ENCODE results near the gene MMRN1.

Gene MMRN1

DNA sequence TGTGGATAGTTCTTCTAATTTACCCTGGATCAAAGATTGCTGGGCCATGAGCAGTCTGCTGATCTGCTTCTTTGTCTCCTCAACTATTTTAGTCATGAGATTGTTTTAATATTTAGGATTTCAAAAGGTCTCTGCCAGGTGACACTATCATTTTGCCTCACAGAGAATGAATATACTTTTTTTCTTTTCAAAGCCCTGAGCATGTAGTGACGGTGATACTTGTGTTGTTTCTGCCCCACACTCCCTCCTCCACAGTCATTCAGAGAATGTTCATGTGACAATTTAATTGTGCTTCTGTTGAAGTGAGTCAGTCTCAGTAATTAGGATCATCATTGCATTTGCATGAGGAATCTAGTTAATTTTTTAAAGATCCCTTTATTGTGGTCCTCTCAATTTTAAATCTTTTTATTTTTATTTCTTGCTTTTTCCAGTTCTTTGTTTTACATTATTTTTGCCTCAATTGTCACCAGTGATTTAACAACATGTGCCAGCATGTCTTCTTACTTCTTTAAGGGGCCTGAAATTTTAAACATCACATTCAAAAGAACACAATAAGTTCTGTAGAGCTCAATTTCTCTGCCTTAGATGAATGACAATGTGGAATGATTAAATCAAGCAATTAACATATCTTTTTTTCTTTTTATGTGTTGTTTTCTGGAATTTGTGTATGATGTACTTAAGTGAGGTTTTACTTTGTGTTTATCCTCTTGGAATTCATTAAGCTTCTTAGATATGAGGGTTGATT lies 12.3 kb downstream of the MMRN1 start:
- no peak for DNase-seq (ENCODE audit: low read depth in 2 of 2, low spot score in 1 of 2)

DNA sequence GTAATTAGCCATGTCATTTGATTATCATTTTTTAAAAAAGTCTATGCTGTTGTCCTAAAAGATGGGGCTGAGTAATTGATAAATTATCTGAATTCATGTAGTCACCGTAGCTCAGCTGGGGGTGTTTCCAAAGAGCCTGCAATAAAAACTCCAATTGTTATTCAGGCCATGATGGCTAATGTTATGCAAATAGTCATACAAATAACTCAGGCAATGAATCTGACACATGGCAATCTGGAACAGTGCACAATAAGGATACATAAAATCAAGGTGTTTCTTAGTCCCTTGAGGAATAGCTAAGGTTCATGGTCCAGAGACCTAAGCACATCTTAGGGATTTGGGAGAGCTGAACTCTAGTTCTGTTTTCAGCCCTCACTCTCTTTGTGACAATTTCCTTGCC lies 15.2 kb downstream of the MMRN1 start:
- DNase-seq (ENCODE audit: low read depth in 2 of 2, low spot score in 1 of 2), result no peak

DNA sequence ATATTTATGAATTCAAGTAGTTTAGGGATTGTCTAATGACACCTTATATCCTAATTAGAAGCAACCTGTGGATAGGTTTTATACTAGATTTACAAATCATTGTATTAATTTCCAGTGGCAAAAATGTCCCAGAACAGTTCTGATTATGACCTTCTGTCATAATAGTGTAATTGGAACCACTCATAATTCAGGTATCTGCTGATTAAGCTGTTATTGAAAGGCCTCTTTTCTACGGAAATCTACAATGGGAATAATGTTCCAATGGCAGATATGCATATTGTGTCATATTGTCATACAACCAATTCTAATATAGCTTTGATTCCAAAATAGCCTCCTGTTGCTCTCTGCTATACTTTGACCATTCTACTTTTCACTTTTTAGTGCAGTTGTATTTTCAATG lies 19.0 kb downstream of the MMRN1 start:
- no peak for DNase-seq (ENCODE audit: low read depth in 2 of 2, low spot score in 1 of 2)

DNA sequence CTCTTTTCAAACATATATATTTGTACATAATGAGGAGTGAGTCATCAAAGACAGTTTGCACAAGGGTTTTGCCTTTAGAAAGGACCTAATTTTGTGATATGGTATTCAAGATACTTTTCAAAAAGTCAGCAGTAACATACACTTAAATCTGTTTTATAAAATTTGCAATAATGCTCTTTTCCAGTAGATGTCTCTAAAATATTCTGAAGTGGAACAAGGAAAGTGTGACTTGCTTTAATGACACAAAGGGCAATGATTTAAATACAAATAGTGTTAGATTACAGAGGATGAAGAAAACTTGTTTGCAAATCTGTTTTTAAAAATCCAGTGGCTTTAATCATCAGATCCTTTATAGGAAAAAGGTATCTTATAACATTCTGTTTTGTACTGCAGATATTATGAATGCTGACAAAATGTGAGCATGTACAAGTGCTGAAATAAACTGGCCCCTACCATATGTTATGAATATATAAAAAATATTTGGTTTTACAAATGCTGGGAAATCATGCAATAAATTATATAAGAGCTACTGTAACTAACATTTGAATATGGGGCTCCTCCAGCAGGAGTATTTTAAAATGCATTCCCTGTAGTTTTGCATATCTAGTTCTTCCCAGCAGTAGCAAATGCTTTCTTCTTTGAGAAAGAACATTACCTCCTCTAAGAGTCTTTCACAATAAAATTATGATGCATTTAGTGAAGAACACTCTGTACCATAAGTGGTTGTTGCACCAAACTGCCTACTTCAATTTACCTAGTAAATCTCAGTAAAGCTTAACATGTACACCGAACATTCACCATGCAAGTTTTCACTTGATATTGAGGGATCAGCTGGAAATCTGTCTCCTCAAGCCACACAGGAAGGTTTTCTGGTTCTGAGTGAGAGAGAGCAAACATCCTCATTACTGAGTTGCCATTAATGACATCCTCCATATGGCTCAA lies 20.2 kb downstream of the MMRN1 start:
- no peak for DNase-seq (ENCODE audit: low read depth in 2 of 2, low spot score in 1 of 2)

DNA sequence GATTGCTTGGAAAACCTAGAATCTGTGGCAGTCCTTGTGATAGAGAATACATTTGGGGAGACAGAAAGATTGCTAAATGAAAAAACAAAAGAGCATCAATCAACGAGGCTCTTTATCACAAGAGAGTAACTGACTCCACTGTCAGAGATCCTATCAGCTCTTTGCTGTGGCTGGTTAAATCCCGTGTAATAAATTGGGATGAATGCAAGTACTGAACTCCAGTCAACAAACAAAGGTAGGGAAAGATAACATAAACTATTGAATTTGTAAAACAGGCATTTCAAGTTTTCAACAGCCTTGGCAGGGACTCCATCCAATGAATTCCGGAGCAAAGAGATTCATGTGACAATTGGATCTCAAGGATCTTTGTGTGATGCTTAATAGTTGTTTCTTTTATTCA lies 21.3 kb downstream of the MMRN1 start:
- DNase-seq (ENCODE audit: low read depth in 2 of 2, low spot score in 1 of 2), result no peak

DNA sequence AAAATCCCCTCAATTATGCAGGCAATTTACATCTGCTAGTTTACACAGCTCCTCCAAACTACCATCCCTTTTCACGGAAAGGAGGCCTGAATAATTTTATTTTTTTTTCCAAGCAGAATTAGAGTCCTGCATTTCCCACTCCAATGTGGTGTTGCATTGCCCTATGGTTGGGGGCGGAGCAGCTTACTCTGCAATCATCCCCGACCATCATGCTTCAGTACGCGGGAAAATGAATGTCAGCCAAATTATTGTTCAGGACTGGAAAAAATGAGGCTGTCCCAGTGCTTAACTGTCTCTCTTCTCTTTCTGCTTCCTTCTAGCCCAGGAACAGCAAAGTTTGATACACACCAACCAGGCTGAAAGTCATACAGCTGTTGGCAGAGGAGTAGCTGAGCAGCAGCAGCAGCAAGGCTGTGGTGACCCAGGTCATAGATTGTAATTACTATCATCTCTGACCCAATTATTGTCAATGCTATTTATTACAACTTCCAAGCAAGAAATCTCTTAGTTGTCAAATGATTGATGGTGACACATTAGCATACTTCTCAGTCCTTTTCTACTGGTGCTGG lies 28.3 kb downstream of the MMRN1 start:
- DNase-seq (ENCODE audit: low read depth in 2 of 2, low spot score in 1 of 2), result no peak

DNA sequence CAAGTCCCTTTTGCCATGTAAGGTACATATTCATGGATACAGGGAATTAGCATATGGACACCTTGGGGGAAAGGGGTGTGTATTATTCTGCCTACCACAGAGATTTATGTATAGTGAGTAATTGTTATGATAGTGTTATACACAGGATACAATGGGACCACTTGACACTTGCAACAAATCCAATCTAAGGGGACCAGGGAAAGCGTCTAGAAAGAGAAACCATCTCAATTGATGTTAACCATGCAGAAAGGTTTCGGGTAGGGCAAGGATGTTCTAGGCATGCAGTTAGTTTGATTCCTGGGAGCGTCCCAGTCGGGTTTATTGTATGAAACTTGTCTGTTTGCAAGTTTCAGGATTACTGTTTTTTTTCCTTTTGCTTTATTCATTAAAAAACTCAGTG lies 34.2 kb downstream of the MMRN1 start:
- DNase-seq (ENCODE audit: low read depth in 2 of 2, low spot score in 1 of 2), result no peak

DNA sequence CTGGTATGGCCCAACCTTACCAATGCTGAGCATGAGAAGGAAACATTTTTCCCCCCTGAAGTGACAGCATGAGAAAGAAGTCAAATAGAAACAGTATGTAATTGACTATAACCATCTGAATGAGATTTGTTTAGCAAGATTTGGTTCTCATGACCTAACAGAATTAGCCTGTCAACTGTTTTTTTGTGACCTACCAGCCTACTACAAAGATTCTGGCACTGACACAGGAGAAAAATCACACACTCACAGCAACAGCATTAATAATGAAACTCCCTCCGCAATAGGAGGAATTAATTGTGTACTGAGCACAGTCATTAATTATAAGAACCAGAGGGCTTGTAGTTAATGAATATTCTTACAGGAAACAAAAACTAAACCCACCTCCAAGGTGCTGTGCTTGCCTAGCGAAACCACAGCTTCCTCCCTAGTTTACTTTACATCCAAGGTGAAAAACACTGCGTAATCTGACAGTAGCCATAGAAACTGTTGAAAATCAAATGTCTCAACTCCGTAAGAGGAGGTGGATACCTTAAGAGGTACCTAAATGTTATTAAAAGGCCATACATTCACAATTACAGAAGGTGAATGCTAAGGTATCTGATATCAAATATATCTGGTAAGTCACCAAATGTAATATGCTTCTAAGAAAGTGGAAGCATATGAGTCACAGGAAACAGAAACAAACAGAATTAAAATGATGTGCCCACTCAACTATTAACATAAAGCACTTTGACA lies 34.9 kb downstream of the MMRN1 start:
- DNase-seq (ENCODE audit: low read depth in 2 of 2, low spot score in 1 of 2), result no peak

DNA sequence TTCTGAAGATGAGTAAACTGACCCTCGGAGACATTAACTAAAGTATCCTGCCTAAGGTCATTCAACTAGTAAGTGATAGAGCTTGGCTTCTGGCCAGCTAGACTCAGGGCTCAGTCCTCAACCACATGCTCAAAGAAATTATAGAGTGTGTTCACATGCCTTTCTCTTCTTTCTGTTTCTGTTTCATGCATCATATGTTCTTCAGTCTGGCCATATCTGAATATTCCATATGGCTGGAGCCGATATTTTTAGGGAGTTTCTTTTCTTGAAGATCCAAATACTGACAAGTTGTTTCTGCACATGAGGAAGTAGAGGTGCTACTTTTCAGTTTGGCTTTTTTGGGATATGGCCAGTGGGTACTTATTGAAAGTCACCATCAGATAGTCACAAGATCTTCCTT lies 44.9 kb downstream of the MMRN1 start:
- DNase-seq (ENCODE audit: low read depth in 2 of 2, low spot score in 1 of 2), result no peak

DNA sequence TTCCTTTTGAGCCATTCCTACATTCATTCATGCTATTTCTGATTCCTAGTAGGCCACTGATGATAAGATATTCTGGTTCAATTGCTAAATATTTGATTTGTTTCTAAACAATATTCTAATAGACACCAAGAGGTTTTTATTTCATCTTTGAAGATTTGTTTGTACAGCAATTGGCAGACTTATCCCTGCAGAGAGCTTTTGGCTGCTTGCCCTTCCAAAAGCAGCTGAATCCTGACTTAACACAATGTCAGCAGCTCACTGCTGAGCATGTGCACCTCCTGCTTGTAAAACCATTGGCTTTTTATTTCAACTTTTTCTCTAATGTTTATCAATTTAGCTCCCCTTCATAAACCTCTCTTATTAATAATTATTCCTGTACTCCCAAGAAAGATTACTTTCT lies 45.3 kb downstream of the MMRN1 start:
- DNase-seq (ENCODE audit: low read depth in 2 of 2, low spot score in 1 of 2), result no peak

DNA sequence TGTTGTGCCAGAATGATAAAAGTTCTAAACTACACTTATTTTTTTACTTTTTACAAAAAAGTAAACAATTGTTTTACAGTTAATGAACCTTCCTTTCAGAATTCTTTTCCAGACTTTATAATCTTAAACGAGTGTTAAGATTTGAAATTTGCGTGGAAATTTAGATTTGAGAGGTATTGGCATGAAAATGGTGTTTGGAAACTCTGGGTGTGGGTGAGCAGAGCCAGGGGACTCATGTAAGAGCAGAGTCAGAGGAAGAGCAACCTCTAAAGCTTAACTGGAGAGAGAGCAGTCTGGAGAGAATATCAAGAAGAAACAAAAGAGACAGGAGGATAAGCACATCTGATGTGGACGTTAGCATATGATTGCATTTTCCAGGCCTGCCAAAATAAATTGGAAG lies 48.2 kb downstream of the MMRN1 start:
- DNase-seq (ENCODE audit: low read depth in 2 of 2, low spot score in 1 of 2), result no peak

DNA sequence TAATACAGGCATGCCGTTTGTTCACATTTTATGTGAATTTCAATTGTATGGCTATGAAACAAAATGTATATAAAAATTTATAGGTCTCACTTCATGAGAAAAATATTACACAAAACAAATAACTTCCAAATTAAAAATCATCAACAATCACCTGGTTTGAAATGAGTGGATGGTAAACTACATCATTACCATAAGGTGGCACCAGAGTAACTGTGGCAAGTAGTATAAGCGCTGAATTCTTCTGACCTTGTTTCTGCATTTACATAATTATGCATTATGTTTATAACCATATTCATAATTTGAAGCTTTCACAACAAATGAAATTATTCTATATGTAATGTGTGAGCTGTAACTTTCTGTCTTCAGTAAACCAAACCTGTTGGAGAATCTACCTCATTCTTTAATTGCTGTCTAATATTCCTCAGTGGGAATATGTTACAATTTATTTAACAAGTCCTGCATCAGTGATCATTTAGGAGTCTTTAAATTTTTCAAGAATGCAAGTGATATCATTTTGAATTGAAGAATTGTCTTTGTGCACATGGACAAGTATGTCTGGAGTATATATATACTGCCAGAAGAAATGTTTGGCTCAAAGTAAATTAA lies 55.2 kb downstream of the MMRN1 start:
- no peak for DNase-seq (ENCODE audit: low read depth in 2 of 2, low spot score in 1 of 2)

DNA sequence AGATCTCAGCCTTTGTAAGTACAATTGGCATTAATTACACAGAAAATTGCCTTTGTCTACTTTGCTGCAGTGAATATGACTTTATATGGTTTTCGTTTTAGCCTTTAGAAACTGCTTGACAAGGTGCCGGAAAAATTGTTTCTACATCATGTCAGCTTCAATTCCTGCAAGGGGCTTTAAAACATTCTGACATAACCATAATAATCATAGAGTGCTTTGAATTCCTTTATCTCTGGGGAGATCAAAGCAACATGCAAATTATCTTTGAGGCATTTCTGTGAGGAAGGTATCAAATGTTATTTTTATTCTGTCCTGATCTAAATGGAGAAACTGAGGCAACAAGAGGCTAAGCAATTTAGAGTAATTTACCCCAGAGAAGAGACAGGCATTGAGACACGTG lies 57.8 kb downstream of the MMRN1 start:
- no peak for DNase-seq (ENCODE audit: low read depth in 2 of 2, low spot score in 1 of 2)

DNA sequence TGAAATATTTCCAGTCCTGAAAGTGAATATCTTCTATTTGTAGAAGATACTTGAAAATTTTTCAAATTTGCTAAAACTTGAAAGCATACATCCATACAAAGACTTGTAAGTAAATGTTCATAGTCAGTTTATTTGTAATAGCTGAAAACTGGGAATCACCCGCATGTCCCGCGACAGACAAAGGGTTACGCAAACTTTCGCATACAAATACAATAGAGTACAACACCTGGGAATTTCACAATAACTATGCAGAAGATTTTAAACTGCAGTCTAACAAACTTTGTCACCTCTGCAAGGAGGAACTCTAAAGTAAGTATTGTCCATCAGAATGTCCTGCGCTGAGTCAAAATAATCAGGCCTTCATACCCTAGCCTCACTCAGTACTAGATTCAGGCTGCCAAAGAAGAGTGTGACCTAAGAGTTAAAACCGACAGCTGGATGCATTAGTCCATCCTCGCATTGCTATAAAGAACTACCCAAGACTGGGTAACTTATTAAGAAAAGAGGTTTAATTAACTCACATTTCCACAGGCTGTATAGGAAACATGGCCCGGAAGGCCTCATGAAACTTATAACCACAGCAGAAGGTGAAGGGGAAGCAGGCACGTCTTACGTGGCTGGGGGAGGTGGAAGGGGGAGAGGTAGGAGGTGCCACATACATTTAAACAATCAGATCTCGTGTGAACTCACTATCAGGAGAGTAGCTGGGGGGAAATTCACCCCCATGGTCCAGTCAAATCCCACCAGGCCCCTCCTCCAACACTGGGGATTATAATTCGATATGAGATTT lies 60.4 kb downstream of the MMRN1 start:
- DNase-seq (ENCODE audit: low read depth in 2 of 2, low spot score in 1 of 2), result no peak

DNA sequence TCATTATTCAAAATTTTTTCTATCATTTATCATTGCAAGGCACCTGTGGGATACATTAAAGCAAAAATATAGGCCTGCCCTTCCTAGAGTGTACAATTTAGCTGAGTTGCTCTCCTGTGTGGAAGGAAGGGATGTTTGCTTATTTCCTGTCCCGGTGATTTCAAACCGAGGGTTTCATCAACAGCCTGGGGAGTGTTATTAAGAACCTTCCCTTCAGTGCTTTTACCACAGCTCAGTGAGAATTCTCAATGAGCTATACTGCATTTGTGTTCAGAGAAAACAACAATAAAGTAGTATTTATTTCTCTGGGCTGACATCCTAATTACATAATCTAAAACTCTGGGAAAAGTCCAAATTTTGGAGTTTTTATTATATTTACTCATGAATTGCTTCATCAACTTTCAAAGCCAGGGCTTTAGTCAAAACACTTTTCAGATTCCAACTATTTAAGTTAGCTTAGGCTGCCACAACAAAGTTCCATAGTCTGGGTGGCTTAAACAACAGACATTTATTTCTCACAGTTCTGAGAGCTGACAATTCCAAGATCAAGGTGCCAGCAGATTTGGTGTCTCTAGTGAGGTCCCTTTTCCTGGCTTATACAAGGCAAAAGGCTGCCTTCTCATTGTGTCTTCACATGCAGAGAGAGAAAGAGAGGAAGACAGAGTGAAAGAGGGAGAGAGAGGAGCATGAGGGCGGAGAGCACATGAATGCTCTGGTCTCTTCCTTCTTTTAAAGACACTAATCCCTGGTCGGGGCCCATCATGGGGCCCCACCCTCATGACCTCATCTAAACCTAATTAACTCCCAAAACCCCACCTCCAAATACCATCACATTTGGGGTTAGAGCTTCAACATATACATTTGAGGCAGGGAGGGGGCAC lies 62.6 kb downstream of the MMRN1 start:
- DNase-seq (ENCODE audit: low read depth in 2 of 2, low spot score in 1 of 2), result no peak

DNA sequence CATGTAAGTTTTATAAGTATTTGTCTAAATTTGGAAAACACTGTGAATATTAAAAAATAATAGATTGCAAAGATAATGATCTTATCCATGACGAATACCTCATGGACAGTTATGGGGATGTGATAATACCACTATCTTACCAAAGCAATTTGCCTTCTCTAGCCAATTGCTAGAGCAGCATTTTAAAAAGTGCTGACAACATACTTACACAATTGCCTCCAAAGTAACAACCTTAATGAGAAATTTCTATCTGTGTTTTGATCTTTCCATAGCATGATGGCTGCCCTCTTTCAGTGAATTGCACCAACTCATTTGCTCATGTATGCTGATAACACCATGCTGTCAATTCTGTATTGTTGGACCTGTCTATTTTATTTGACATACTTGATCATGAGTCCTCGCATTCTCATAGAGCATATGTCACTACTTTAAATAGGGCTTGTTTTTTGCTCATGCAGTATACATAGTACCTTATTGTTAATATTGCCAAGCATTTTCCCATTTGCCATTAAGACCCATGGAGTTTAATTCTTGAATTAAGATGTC lies 87.2 kb downstream of the MMRN1 start:
- no peak for DNase-seq (ENCODE audit: low read depth in 2 of 2, low spot score in 1 of 2)

DNA sequence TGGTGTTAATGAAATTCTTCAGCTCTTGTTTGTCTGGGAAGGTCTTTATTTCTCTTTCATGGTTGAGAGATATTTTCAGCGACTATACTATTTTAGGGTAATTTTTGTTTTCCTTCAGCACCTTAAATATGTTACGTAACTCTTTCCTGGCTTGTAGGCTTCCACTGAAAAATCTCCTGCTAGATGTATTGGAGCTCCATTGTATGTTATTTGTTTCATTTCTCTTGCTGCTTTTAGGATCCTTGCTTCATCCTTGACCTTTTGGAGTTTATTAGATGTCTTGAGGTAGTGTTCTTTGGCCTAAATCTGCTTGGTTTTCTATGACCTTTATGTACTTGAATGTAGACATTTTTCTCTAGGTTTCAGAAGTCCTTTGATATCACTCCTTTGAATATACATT lies 93.6 kb downstream of the MMRN1 start:
- DNase-seq (ENCODE audit: low read depth in 2 of 2, low spot score in 1 of 2), result no peak

DNA sequence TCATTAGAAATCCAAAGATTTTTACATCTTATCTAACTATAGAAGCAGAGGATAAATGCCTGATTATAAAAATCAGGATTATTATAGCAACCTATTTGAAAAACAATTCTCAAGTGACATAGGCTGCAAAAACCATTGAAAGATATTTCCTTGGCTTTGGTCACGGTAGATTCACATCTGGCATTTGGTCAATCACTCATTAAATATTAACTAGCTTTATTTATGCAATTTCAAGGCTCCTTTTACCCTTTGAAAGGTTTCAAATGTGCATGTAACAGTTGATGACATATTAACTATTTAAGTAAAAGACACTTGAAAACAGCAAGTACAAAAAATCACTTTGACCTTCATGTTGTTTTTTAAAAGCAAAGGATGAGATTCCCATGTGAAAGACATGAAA lies 98.1 kb downstream of the MMRN1 start:
- no peak for DNase-seq (ENCODE audit: low read depth in 2 of 2, low spot score in 1 of 2)
